H1 (cell line): Measurements from ENCODE around the gene FGGY. TPM values are rescaled to one million over a fixed set of nuclear protein-coding genes. Genes with fewer than 3 reads are reported as not detected.

Experiments used
- ASH2L ChIP-seq: fragments of 200-600, 300-600 bp; sonication (generic); IDR thresholded peaks from one replicate; pipeline ENCODE4 v1.7.1; 2017; ENCODE audit warnings: low read length
- CBX8 ChIP-seq: fragments of 300-800, 300-1000 bp; sonication (generic); IDR thresholded peaks from 2 replicates; pipeline ENCODE4 v1.7.1; 2016; ENCODE audit warnings: low read depth, low read length, borderline replicate concordance
- CEBPB ChIP-seq: IDR thresholded peaks from 2 replicates; pipeline ENCODE4 v1.6.1; 2012; ENCODE audit warnings: low read depth, low read length
- EGR1 ChIP-seq: IDR thresholded peaks from 2 replicates; pipeline ENCODE4 v1.6.1; 2011; ENCODE audit warnings: low read depth, low read length, borderline replicate concordance
- JUND ChIP-seq: IDR thresholded peaks from 2 replicates; pipeline ENCODE4 v1.6.1; 2011; ENCODE audit warnings: mild to moderate bottlenecking, improper control_type of control experiment, low read length
- POLR2AphosphoS5 ChIP-seq: IDR thresholded peaks from 2 replicates; pipeline ENCODE4 v1.6.1; 2011; ENCODE audit warnings: low read depth, low read length
- RBBP5 ChIP-seq: IDR thresholded peaks from 2 replicates; pipeline ENCODE4 v1.7.1; 2012; ENCODE audit warnings: low read depth, mild to moderate bottlenecking, inconsistent platforms, low read length, moderate library complexity, borderline replicate concordance
- SIN3A ChIP-seq, 2 experiments: IDR thresholded peaks in 1 of 2; conservative IDR thresholded peaks in 1 of 2; 2 replicates each; pipeline ENCODE4 v1.6.1; 2011 to 2012; ENCODE audit warnings: low read length in 2 of 2, improper control_type of control experiment in 1 of 2, low read depth in 1 of 2, mild to moderate bottlenecking in 1 of 2
- SP4 ChIP-seq: IDR thresholded peaks from 2 replicates; pipeline ENCODE4 v1.6.1; 2012; ENCODE audit warnings: low read length, inconsistent platforms
- TAF1 ChIP-seq: IDR thresholded peaks from 2 replicates; pipeline ENCODE4 v1.6.1; 2011; ENCODE audit warnings: mild to moderate bottlenecking, low read depth, low read length
- YY1 ChIP-seq: IDR thresholded peaks from 2 replicates; pipeline ENCODE4 v1.6.1; 2011; ENCODE audit warnings: low read depth, mild to moderate bottlenecking, low read length
- polyA plus RNA-seq, 7 experiments: library from polyadenylated mRNA; depleted of rRNA in 3 of 7; stranded (reverse) in 5 of 7; unstranded in 2 of 7; fragments of >200 nt in 5 of 7; fragments of 200-250 nt in 2 of 7; gene quantifications; 1 replicate in 5 of 7; 2 replicates in 1 of 7; 4 replicates in 1 of 7; pipeline versions ENCODE4 v1.2.1 to v1.2.3, GENCODE V29; 2011 to 2013; ENCODE audit warnings: missing spikeins in 2 of 7, mixed read lengths in 2 of 7
- total RNA-seq: library from RNA; stranded (reverse); fragmentation: NEBNext Ultra II Directional; extraction: Animal tissue kit (Norgen Biotek cat#: 25700); gene quantifications from 2 replicates; pipeline ENCODE4 v1.2.1, GENCODE V29; 2021
- TF ChIP-seq, protein P1 (sequence below): fragments of 300-600 bp; sonication (generic); IDR thresholded peaks from 2 replicates; pipeline ENCODE4 v1.7.1; 2012; ENCODE audit warnings: low read length, moderate library complexity, mild to moderate bottlenecking, inconsistent platforms; ENCODE audit not compliant: insufficient replicate concordance

Gene FGGY
- total and polyA plus RNA-seq, 2 of the 8 experiments (the other 6 are each of a cell fraction or from before 2014, with no cell fraction given): 10.3 to 12.5 TPM

- TF ChIP-seq, protein P1, sequence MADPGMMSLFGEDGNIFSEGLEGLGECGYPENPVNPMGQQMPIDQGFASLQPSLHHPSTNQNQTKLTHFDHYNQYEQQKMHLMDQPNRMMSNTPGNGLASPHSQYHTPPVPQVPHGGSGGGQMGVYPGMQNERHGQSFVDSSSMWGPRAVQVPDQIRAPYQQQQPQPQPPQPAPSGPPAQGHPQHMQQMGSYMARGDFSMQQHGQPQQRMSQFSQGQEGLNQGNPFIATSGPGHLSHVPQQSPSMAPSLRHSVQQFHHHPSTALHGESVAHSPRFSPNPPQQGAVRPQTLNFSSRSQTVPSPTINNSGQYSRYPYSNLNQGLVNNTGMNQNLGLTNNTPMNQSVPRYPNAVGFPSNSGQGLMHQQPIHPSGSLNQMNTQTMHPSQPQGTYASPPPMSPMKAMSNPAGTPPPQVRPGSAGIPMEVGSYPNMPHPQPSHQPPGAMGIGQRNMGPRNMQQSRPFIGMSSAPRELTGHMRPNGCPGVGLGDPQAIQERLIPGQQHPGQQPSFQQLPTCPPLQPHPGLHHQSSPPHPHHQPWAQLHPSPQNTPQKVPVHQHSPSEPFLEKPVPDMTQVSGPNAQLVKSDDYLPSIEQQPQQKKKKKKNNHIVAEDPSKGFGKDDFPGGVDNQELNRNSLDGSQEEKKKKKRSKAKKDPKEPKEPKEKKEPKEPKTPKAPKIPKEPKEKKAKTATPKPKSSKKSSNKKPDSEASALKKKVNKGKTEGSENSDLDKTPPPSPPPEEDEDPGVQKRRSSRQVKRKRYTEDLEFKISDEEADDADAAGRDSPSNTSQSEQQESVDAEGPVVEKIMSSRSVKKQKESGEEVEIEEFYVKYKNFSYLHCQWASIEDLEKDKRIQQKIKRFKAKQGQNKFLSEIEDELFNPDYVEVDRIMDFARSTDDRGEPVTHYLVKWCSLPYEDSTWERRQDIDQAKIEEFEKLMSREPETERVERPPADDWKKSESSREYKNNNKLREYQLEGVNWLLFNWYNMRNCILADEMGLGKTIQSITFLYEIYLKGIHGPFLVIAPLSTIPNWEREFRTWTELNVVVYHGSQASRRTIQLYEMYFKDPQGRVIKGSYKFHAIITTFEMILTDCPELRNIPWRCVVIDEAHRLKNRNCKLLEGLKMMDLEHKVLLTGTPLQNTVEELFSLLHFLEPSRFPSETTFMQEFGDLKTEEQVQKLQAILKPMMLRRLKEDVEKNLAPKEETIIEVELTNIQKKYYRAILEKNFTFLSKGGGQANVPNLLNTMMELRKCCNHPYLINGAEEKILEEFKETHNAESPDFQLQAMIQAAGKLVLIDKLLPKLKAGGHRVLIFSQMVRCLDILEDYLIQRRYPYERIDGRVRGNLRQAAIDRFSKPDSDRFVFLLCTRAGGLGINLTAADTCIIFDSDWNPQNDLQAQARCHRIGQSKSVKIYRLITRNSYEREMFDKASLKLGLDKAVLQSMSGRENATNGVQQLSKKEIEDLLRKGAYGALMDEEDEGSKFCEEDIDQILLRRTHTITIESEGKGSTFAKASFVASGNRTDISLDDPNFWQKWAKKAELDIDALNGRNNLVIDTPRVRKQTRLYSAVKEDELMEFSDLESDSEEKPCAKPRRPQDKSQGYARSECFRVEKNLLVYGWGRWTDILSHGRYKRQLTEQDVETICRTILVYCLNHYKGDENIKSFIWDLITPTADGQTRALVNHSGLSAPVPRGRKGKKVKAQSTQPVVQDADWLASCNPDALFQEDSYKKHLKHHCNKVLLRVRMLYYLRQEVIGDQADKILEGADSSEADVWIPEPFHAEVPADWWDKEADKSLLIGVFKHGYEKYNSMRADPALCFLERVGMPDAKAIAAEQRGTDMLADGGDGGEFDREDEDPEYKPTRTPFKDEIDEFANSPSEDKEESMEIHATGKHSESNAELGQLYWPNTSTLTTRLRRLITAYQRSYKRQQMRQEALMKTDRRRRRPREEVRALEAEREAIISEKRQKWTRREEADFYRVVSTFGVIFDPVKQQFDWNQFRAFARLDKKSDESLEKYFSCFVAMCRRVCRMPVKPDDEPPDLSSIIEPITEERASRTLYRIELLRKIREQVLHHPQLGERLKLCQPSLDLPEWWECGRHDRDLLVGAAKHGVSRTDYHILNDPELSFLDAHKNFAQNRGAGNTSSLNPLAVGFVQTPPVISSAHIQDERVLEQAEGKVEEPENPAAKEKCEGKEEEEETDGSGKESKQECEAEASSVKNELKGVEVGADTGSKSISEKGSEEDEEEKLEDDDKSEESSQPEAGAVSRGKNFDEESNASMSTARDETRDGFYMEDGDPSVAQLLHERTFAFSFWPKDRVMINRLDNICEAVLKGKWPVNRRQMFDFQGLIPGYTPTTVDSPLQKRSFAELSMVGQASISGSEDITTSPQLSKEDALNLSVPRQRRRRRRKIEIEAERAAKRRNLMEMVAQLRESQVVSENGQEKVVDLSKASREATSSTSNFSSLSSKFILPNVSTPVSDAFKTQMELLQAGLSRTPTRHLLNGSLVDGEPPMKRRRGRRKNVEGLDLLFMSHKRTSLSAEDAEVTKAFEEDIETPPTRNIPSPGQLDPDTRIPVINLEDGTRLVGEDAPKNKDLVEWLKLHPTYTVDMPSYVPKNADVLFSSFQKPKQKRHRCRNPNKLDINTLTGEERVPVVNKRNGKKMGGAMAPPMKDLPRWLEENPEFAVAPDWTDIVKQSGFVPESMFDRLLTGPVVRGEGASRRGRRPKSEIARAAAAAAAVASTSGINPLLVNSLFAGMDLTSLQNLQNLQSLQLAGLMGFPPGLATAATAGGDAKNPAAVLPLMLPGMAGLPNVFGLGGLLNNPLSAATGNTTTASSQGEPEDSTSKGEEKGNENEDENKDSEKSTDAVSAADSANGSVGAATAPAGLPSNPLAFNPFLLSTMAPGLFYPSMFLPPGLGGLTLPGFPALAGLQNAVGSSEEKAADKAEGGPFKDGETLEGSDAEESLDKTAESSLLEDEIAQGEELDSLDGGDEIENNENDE: no peak
- TF ChIP-seq SIN3A (conservative IDR thresholded peaks at IDR 0.05 in 1 of 2, IDR thresholded peaks at IDR 0.05 in 1 of 2; ENCODE audit: low read depth in 1 of 2, low read length in 2 of 2): no peak
- no peak for TF ChIP-seq POLR2AphosphoS5
- no peak for TF ChIP-seq JUND
- TF ChIP-seq TAF1: no peak
- TF ChIP-seq YY1: no peak
- no peak for TF ChIP-seq CEBPB
- no peak for TF ChIP-seq RBBP5
- TF ChIP-seq CBX8: no peak
- TF ChIP-seq ASH2L: no peak
- TF ChIP-seq EGR1: no peak
- TF ChIP-seq SP4: no peak
These were observed 213.4 kb downstream of the FGGY start (continued) for GRCh38 chr1:59510249-59510648.
